Right lobe of liver (tissue), 4 donors: Measurements from ENCODE around the gene CDK3.

Experiments
- POLR2A ChIP-seq: fragments of 450-650 bp; IDR thresholded peaks from one replicate; pipeline ENCODE4 v1.6.1; 2017; ENCODE audit warnings: antibody characterized with exemption, mild to moderate bottlenecking
- TF ChIP-seq, protein P1 (sequence below), 4 donors: fragments of 200-600 bp in 3 of 4; fragments of 450-650 bp in 1 of 4; IDR thresholded peaks; one replicate each; pipeline versions ENCODE4 v1.5.1 to v1.8.0; 2016 to 2022; ENCODE audit warnings: antibody characterized with exemption in 4 of 4, mild to moderate bottlenecking in 2 of 4
- donor health status: DM: no; HTN: no; CAD: no.
- donor health status: DM: no; HTN: no; CAD: no.
- donor health status: DM: no; HTN: yes; CAD: no.

DNA sequence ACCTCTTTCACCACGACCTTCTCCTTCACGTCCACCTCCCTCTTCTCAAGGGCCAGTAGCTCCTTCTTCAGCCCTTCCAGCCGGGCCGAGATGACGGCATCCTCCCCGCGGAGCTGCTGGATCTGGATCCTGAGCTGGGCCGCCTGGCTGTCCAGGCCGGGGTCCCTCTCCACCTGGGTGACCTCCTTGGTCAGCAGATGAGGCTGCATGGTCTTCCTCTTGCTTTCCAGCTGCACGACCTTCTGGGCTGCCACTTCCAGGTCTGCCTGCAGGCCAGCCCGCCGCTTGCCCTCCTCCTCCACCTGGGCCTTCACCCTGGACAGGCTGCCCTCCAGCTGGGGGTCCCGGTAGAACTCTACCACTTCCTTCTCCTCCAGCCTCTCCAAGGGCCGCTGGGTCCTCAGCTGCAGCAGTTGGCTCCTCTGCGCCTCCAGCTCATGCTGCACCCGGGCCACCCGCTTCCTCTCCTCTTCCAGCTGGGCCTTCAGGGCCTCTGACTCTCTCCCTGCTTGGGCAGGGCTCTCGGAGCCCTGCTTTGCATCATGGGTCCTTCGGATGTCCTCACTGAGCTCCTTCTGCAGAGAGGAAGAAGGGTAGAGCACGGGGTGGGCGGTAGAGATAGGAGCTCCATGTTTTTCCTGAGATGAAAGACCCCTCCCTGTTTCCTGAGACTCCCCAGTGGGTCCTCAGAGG, 9.5 kb downstream of the CDK3 start:
- TF ChIP-seq, protein P1, sequence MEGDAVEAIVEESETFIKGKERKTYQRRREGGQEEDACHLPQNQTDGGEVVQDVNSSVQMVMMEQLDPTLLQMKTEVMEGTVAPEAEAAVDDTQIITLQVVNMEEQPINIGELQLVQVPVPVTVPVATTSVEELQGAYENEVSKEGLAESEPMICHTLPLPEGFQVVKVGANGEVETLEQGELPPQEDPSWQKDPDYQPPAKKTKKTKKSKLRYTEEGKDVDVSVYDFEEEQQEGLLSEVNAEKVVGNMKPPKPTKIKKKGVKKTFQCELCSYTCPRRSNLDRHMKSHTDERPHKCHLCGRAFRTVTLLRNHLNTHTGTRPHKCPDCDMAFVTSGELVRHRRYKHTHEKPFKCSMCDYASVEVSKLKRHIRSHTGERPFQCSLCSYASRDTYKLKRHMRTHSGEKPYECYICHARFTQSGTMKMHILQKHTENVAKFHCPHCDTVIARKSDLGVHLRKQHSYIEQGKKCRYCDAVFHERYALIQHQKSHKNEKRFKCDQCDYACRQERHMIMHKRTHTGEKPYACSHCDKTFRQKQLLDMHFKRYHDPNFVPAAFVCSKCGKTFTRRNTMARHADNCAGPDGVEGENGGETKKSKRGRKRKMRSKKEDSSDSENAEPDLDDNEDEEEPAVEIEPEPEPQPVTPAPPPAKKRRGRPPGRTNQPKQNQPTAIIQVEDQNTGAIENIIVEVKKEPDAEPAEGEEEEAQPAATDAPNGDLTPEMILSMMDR (IDR thresholded peaks at IDR 0.05) = no peak
- TF ChIP-seq POLR2A = no peak
